ENCODE data around the gene LETMD1.

DNA sequence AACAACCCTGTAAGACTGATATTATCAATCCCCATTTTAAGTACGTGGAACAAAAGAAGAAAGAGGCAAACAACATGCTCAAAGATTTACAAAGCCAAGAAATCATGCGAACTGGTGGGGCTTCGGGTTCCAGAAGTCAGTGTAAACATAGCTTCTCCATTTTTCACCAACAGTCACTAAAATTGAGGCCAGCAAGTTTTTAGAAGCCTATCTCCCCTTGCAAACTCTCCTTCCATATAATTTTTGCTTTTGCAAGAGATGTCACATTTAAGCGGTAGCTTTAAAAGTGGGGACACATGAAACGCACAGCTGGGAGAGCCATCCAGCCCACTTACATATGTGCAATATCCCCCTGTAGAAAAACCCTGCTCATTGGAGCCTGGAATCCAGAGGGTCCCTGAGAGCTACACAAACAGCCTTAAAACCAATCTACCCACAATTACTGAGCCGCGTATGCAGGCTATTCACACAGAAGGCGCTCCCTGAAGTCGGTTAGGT, 22.7 kb upstream of the LETMD1 start:
- no peak for TF ChIP-seq CTCF (IDR thresholded peaks at IDR 0.05)
- no peak for TF ChIP-seq RCOR1 (IDR thresholded peaks at IDR 0.05; ENCODE audit: low read length)
- TF ChIP-seq NFIC (IDR thresholded peaks at IDR 0.05; ENCODE audit: borderline replicate concordance), result no peak
- no peak for TF ChIP-seq GATA2 (CRISPR knock-in tag; IDR thresholded peaks at IDR 0.05)
- TF ChIP-seq, protein P1, sequence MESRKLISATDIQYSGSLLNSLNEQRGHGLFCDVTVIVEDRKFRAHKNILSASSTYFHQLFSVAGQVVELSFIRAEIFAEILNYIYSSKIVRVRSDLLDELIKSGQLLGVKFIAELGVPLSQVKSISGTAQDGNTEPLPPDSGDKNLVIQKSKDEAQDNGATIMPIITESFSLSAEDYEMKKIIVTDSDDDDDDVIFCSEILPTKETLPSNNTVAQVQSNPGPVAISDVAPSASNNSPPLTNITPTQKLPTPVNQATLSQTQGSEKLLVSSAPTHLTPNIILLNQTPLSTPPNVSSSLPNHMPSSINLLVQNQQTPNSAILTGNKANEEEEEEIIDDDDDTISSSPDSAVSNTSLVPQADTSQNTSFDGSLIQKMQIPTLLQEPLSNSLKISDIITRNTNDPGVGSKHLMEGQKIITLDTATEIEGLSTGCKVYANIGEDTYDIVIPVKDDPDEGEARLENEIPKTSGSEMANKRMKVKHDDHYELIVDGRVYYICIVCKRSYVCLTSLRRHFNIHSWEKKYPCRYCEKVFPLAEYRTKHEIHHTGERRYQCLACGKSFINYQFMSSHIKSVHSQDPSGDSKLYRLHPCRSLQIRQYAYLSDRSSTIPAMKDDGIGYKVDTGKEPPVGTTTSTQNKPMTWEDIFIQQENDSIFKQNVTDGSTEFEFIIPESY (IDR thresholded peaks at IDR 0.05; ENCODE audit: borderline replicate concordance, low read depth), result no peak
- no peak for TF ChIP-seq CHD2 (IDR thresholded peaks at IDR 0.05; ENCODE audit: low read length, partially characterized antibody)
- no peak for TF ChIP-seq EP300 (IDR thresholded peaks at IDR 0.05; ENCODE audit: borderline replicate concordance in 1 of 2, low read depth in 1 of 2, low read length in 1 of 2)
- no peak for TF ChIP-seq USF2 (IDR thresholded peaks at IDR 0.05; ENCODE audit: borderline replicate concordance, low read depth, low read length)
